Stimulated activated naive CD8-positive, alpha-beta T cell treated with anti-CD3 and anti-CD28 coated beads, Interleukin-15, amount 100 ng/mL, for 72 hours (primary cell): Measurements from ENCODE around the gene DSCAML1.

Experiments
- ATAC-seq: fragments of 150-1000 bp; cut with Tn5 transposase; 2 replicates; pipeline ENCODE4 v1.10.0; 2021; ENCODE audit warnings: mild to moderate bottlenecking, moderate library complexity
- DNase-seq, 2 donors: peaks; one replicate each; pipeline ENCODE4 v3.0.0; 2021 to 2022
- H3K27ac Mint-ChIP-seq, 2 donors: one replicate each; pipeline ENCODE4 v1.8.0; 2022; ENCODE audit warnings: mild to moderate bottlenecking in 2 of 2, mixed read lengths in 2 of 2, moderate library complexity in 2 of 2
- H3K27me3 Mint-ChIP-seq: one replicate; pipeline ENCODE4 v1.8.0; 2022; ENCODE audit warnings: mixed read lengths
- H3K4me1 Mint-ChIP-seq: one replicate; pipeline ENCODE4 v1.8.0; 2022; ENCODE audit warnings: mild to moderate bottlenecking, mixed read lengths
- H3K4me3 Mint-ChIP-seq, 2 donors: one replicate each; pipeline ENCODE4 v1.8.0; 2022; ENCODE audit warnings: mild to moderate bottlenecking in 2 of 2, mixed read lengths in 2 of 2, moderate library complexity in 1 of 2
- H3K9me3 Mint-ChIP-seq, 2 donors: one replicate each; pipeline ENCODE4 v1.8.0; 2022; ENCODE audit warnings: mixed read lengths in 2 of 2

DSCAML1 gene

DNA sequence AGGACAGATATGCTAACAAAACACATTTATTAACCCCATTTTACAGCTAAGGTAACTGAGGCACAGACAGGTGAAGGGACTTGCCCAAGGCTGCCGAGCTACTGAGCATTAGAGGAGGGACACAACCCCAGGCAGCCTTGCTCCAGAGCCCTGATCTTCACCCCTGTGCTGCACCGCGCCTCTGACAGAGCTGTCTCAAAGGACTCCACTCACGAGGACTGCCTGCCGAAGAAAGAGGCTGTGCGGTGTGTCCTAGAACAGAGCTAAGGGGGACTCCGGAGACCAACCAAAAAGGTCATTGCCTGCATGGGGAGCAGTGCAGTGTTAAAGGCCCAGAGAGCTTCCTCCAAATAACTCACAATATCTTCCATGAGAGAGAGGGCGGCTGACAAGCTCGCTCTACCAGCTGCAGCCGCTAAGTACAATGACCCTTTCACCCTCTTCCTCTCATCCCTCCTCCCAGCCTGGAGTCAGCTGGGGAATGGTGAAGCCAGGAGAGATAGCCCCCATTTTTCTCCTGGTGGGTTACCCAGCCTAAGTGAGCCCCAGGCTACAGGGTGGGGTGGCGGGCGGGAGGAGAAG is 119.2 kb downstream of the DSCAML1 start:
- H3K9me3 Mint-ChIP-seq = no peaks in the 10 kb centered on the region
- ATAC-seq = no peak
- H3K4me1 Mint-ChIP-seq = no peaks in the 10 kb centered on the region
- no peak for DNase-seq
- peaks cover 18% of the 10 kb centered on the region for H3K27me3 Mint-ChIP-seq
- peak overlapping the region in 1 of 2 donors; percentile 47 for H3K27ac Mint-ChIP-seq
- no peak overlapping the region for H3K4me3 Mint-ChIP-seq

DNA sequence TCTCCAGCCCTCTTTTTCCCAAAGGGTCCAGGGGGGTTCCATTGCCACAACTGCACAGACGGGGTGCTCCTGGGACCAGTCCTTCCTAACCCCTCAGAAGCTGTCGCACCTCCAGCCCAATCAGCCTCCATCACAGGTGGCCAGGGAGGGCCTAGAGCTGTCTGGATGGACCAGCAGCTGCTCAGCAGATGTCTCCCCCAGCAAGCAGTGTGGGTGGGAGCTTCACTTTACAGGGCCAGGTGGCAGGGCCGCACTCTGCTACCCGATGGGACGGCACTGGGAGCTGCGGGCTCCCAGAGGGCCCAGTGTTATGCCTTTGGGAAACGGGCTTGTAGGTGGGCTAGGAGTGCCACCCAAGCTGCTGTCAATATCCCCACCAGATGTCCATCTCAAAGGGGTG is 120.5 kb downstream of the DSCAML1 start:
- no peak overlapping the region for H3K27ac Mint-ChIP-seq
- no peaks in the 10 kb centered on the region for H3K9me3 Mint-ChIP-seq
- H3K4me3 Mint-ChIP-seq = no peak overlapping the region
- no peak for ATAC-seq
- no peaks in the 10 kb centered on the region for H3K4me1 Mint-ChIP-seq
- DNase-seq = no peak
- H3K27me3 Mint-ChIP-seq = peaks cover 8% of the 10 kb centered on the region

DNA sequence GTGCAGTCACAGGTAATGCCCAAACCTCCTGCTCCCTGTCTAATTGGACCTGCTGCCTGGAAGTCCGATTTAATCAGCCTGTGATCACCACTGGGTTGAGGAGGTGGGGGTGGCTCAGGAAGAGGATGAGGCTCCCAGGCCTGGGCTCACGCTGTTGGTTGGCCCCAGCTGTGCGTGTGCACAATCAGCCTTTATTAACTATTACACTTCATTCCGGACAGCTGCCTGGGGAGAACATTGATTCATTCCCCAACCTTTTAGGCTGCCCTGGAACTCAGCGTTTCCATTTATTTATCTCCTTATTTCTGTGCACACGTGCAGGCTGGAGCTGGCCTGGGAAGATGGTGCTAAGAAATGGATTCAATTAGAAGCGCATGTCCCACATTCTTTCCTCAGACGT is 123.4 kb downstream of the DSCAML1 start:
- H3K27ac Mint-ChIP-seq = no peak overlapping the region
- ATAC-seq (no peak), DNase-seq (no peak)
- peaks cover 8% of the 10 kb centered on the region for H3K27me3 Mint-ChIP-seq
- H3K4me3 Mint-ChIP-seq = no peak overlapping the region
- H3K4me1 Mint-ChIP-seq = no peaks in the 10 kb centered on the region
- H3K9me3 Mint-ChIP-seq = no peaks in the 10 kb centered on the region

DNA sequence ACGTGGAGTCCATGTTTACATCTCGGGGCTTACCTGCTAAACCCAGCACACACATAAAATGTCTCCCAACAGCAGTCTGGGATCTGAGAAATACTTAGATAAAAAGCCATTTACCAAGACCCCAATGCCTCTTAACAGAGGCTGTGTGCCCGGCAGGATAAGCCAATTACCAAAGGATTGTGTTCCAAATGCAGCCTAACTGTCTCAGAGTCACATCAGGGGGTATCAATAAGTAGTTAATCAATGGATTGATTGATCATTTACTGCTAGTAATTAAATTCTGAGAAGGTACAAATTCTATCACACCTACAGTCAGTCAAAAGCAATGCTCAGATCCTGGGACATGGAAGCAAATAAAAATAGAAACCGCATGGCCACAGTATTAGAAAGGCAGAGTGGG is 125.6 kb downstream of the DSCAML1 start:
- DNase-seq (no peak), ATAC-seq (no peak)
- Mint-ChIP-seq H3K9me3 (no peaks in the 10 kb centered on the region), H3K27me3 (no peaks in the 10 kb centered on the region), H3K27ac (no peak overlapping the region), H3K4me3 (no peak overlapping the region), H3K4me1 (no peaks in the 10 kb centered on the region)

- DNase-seq (no peak), ATAC-seq (no peak)
- Mint-ChIP-seq H3K27me3 (no peaks in the 10 kb centered on the region), H3K9me3 (no peaks in the 10 kb centered on the region), H3K4me3 (no peak overlapping the region), H3K27ac (no peak overlapping the region), H3K4me1 (no peaks in the 10 kb centered on the region)
Observed at GRCh38 chr11:117670924-117671323, 126.1 kb downstream of the DSCAML1 start.

DNA sequence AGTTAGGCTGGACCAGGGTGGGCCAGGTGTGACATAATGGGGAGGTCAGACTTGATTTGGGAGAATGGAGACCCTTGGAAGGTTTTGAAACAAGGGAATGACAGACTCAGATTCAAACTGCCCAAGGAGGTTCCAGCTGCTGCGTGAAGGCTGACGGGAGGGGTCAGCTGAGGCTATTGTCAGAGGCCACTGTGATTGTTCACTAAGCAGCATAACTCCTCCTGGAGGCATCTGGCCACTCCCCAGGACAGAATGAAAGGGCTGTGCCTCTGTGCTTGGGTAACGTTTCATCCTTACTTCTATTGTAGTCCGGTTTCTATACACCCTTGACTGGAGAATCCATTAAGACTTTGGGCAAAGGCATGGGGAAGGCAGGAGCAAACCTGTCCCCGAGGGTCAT is 126.6 kb downstream of the DSCAML1 start:
- DNase-seq (no peak), ATAC-seq (no peak)
- Mint-ChIP-seq H3K27me3 (no peaks in the 10 kb centered on the region), H3K4me1 (no peaks in the 10 kb centered on the region), H3K9me3 (no peaks in the 10 kb centered on the region), H3K4me3 (no peak overlapping the region), H3K27ac (no peak overlapping the region)

DNA sequence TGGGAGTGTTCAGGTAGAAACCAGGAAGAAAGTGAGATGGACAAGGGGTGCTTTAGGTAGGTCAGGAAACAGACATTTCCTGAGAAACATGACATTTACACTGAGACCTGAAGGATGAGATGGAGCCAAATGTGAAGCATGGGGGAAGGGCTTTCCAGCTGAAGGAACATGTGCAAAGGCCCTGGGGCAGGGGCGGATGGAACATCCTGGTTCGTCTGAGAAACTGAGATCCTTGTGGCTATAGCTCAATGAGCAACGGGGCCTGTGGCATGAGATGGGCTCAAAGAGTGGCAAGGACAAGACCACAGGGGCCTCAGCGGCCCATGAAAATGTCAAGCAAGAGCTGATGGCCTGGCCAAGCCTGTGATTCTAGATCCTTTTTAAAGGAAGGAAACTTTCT is 127.4 kb downstream of the DSCAML1 start:
- no peaks in the 10 kb centered on the region for H3K4me1 Mint-ChIP-seq
- H3K9me3 Mint-ChIP-seq = no peaks in the 10 kb centered on the region
- no peak overlapping the region for H3K4me3 Mint-ChIP-seq
- no peak overlapping the region for H3K27ac Mint-ChIP-seq
- H3K27me3 Mint-ChIP-seq = no peaks in the 10 kb centered on the region
- ATAC-seq (no peak), DNase-seq (no peak)

DNA sequence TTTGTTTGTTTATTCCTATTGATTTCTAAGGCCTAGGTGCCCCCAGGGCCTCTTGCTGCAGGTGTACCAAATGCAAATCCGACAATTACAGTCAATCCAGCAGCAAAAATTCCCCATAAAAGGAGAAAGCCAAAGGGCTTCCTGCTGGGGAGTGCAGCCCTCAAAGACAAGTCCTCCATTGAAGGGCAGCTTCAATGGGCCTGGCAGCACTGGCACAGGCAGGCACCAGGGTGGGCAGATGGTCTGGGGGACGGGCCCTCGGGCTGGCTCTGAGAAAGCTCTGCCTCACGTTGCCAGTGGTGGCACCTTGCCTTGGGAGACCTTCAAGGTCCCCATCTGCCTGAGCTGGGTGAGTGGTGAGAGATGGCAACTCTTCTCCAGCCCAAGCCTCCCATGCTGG is 128.0 kb downstream of the DSCAML1 start:
- ATAC-seq (no peak), DNase-seq (no peak)
- Mint-ChIP-seq H3K4me1 (no peaks in the 10 kb centered on the region), H3K9me3 (no peaks in the 10 kb centered on the region), H3K27ac (no peak overlapping the region), H3K27me3 (peaks cover under 1% of the 10 kb centered on the region), H3K4me3 (no peak overlapping the region)

GRCh38 chr11:117668321-117668751 is 128.7 kb downstream of the DSCAML1 start:
- no peaks in the 10 kb centered on the region for H3K4me1 Mint-ChIP-seq
- H3K4me3 Mint-ChIP-seq = no peak overlapping the region
- DNase-seq (no peak), ATAC-seq (no peak)
- no peak overlapping the region for H3K27ac Mint-ChIP-seq
- no peaks in the 10 kb centered on the region for H3K9me3 Mint-ChIP-seq
- H3K27me3 Mint-ChIP-seq = peaks cover 8% of the 10 kb centered on the region

DNA sequence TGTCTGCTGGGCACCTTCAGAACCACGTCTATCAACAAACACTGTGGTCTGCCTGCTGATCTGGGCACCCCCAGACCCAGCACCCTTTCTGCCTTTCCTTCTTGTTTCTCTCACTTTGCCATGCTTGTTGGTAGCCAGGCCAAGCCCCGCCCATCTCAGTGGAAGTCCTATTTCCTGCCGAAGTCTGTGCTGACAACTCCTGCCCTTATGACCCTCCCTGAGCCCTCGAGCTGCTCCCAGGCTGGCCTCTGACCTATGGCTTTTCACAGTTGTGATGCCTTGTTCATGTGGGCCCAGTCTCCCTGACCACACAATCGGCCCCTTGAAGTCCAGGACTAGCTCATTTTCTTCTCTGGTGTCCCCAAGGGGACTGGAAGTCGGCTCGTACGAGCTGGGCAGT is 132.1 kb downstream of the DSCAML1 start:
- Mint-ChIP-seq H3K4me1 (no peaks in the 10 kb centered on the region), H3K27ac (no peak overlapping the region), H3K27me3 (peaks cover 11% of the 10 kb centered on the region), H3K9me3 (no peaks in the 10 kb centered on the region), H3K4me3 (no peak overlapping the region)
- DNase-seq = no peak
- ATAC-seq = no peak

- no peak overlapping the region for H3K4me3 Mint-ChIP-seq
- no peak overlapping the region for H3K27ac Mint-ChIP-seq
- H3K4me1 Mint-ChIP-seq = no peaks in the 10 kb centered on the region
- no peaks in the 10 kb centered on the region for H3K9me3 Mint-ChIP-seq
- DNase-seq (no peak), ATAC-seq (no peak)
- peaks cover 11% of the 10 kb centered on the region for H3K27me3 Mint-ChIP-seq
Observed at GRCh38 chr11:117663821-117664220, 133.2 kb downstream of the DSCAML1 start.

- Mint-ChIP-seq H3K27ac (no peak overlapping the region), H3K9me3 (no peaks in the 10 kb centered on the region), H3K4me3 (no peak overlapping the region), H3K27me3 (peaks cover 11% of the 10 kb centered on the region), H3K4me1 (no peaks in the 10 kb centered on the region)
- ATAC-seq = no peak
- no peak for DNase-seq
Observed at GRCh38 chr11:117663414-117663813, 133.6 kb downstream of the DSCAML1 start.

GRCh38 chr11:117662671-117663269 is 134.2 kb downstream of the DSCAML1 start:
- no peaks in the 10 kb centered on the region for H3K4me1 Mint-ChIP-seq
- no peak for DNase-seq
- no peak overlapping the region for H3K4me3 Mint-ChIP-seq
- H3K27me3 Mint-ChIP-seq = peaks cover 11% of the 10 kb centered on the region
- no peaks in the 10 kb centered on the region for H3K9me3 Mint-ChIP-seq
- ATAC-seq = no peak
- H3K27ac Mint-ChIP-seq = no peak overlapping the region

- no peaks in the 10 kb centered on the region for H3K9me3 Mint-ChIP-seq
- H3K27ac Mint-ChIP-seq = no peak overlapping the region
- H3K27me3 Mint-ChIP-seq = peaks cover 11% of the 10 kb centered on the region
- no peak for ATAC-seq
- no peak overlapping the region for H3K4me3 Mint-ChIP-seq
- no peaks in the 10 kb centered on the region for H3K4me1 Mint-ChIP-seq
- no peak for DNase-seq
Observed at GRCh38 chr11:117662255-117662654, 134.8 kb downstream of the DSCAML1 start.

DNA sequence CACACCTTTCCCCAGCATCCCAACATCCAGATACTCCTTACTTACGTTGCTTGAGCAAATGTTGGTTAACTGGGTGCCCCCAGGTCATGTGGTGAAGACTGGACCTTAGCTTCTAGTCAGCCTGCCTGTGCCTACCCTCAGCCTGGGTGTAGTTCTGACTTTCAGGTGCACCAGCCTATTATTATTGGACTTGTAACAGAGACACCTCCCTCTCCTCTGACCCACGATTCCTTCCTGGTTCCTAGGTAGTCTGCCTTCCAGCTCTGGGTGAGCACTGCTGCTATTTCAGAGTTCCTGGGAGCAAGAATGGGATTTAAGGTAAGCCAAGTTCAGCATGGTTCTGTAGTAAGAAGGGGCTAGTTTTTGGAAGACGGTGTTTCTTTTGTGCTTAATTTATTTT is 138.2 kb downstream of the DSCAML1 start:
- DNase-seq (no peak), ATAC-seq (no peak)
- Mint-ChIP-seq H3K27ac (no peak overlapping the region), H3K4me1 (no peaks in the 10 kb centered on the region), H3K27me3 (peaks cover 8% of the 10 kb centered on the region), H3K9me3 (no peaks in the 10 kb centered on the region), H3K4me3 (no peak overlapping the region)

DNA sequence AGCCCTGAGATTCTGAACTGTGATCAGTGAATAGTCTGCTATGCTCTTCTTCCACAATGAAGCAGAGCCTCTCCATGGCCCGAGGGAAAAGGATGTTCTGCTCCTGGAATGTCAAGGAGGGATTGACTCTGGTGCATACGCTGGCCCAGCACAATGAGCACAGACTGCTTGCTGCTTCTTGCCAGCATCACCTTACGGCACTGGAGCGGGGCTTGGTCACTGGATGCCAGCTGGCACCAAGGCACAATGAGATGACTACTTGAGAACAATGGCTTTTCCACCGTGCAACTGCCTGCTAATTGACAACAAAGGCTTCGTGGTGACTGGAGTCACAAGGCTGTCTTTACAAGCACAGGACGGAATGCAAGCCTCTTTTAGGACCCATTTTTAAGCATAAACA is 139.2 kb downstream of the DSCAML1 start:
- DNase-seq = no peak
- Mint-ChIP-seq H3K9me3 (no peaks in the 10 kb centered on the region), H3K4me1 (no peaks in the 10 kb centered on the region), H3K27me3 (no peaks in the 10 kb centered on the region), H3K4me3 (no peak overlapping the region), H3K27ac (no peak overlapping the region)
- no peak for ATAC-seq
